ENCODE measurements around the gene KRT33B. TPM values are rescaled to one million over a fixed set of nuclear protein-coding genes. Genes with fewer than 3 reads are reported as not detected.
A peak's percentile ranks its signal among the peaks of the same experiment; 100 is the strongest.

KRT33B gene
- total and polyA plus RNA-seq, 2 of the 13 experiments (the other 11 are each of a cell fraction or from before 2014, with no cell fraction given): not detected

DNA sequence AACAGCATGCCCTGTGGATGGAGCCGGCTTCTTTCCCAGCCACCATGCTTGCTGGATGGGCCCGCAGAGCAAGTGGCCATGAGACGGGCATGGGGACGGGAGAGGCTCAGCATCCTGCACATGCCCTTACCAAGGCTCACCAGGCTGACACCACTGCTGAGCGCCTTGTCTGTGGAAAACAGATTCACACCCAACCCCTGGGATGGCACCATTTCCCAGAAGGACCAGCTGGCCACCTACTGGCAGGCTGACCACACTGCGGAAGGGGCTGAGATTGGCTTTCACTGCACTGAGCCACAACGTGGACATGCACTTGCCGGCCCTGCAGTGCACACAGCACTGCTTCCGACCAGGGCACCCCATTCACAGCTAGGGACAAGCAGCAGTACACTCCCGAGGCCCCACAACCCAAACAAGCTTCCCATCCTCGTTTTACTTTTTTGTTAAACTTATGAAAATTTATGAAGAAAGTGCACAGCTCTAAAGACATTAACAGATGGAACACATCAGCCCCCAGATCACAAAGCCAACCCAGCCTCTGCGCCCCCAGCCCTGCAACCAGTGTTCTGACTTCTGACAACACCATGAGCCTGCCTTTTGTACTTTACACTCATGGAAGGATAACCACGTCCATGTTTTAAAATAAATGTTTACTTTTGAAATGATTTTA is 40.2 kb downstream of the KRT33B start (continued):
- TF ChIP-seq, protein P1, sequence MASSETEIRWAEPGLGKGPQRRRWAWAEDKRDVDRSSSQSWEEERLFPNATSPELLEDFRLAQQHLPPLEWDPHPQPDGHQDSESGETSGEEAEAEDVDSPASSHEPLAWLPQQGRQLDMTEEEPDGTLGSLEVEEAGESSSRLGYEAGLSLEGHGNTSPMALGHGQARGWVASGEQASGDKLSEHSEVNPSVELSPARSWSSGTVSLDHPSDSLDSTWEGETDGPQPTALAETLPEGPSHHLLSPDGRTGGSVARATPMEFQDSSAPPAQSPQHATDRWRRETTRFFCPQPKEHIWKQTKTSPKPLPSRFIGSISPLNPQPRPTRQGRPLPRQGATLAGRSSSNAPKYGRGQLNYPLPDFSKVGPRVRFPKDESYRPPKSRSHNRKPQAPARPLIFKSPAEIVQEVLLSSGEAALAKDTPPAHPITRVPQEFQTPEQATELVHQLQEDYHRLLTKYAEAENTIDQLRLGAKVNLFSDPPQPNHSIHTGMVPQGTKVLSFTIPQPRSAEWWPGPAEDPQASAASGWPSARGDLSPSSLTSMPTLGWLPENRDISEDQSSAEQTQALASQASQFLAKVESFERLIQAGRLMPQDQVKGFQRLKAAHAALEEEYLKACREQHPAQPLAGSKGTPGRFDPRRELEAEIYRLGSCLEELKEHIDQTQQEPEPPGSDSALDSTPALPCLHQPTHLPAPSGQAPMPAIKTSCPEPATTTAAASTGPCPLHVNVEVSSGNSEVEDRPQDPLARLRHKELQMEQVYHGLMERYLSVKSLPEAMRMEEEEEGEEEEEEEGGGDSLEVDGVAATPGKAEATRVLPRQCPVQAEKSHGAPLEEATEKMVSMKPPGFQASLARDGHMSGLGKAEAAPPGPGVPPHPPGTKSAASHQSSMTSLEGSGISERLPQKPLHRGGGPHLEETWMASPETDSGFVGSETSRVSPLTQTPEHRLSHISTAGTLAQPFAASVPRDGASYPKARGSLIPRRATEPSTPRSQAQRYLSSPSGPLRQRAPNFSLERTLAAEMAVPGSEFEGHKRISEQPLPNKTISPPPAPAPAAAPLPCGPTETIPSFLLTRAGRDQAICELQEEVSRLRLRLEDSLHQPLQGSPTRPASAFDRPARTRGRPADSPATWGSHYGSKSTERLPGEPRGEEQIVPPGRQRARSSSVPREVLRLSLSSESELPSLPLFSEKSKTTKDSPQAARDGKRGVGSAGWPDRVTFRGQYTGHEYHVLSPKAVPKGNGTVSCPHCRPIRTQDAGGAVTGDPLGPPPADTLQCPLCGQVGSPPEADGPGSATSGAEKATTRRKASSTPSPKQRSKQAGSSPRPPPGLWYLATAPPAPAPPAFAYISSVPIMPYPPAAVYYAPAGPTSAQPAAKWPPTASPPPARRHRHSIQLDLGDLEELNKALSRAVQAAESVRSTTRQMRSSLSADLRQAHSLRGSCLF (CRISPR knock-in tag; IDR thresholded peaks at IDR 0.05; ENCODE audit: borderline replicate concordance): no peak
- no peak for TF ChIP-seq JUN (CRISPR knock-in tag; IDR thresholded peaks at IDR 0.05)
- no peak for TF ChIP-seq KDM4B (CRISPR knock-in tag; IDR thresholded peaks at IDR 0.05)
- no peak for TF ChIP-seq AKAP8 (CRISPR knock-in tag; IDR thresholded peaks at IDR 0.05)
- TF ChIP-seq, protein P2, sequence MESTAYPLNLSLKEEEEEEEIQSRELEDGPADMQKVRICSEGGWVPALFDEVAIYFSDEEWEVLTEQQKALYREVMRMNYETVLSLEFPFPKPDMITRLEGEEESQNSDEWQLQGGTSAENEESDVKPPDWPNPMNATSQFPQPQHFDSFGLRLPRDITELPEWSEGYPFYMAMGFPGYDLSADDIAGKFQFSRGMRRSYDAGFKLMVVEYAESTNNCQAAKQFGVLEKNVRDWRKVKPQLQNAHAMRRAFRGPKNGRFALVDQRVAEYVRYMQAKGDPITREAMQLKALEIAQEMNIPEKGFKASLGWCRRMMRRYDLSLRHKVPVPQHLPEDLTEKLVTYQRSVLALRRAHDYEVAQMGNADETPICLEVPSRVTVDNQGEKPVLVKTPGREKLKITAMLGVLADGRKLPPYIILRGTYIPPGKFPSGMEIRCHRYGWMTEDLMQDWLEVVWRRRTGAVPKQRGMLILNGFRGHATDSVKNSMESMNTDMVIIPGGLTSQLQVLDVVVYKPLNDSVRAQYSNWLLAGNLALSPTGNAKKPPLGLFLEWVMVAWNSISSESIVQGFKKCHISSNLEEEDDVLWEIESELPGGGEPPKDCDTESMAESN (CRISPR knock-in tag; conservative IDR thresholded peaks at IDR 0.05): no peak
- TF ChIP-seq CBX5 (CRISPR knock-in tag; IDR thresholded peaks at IDR 0.05; ENCODE audit: borderline replicate concordance): no peak; the same call in 1 of the 2 replicates
- no peak for TF ChIP-seq ZBTB20 (CRISPR knock-in tag; IDR thresholded peaks at IDR 0.05; ENCODE audit: borderline replicate concordance, low read depth)
- TF ChIP-seq AGO2 (optimal IDR thresholded peaks at IDR 0.05; ENCODE audit: low read depth, low read length): no peak
- no peak for TF ChIP-seq ZNF776 (CRISPR knock-in tag; IDR thresholded peaks at IDR 0.05)
- TF ChIP-seq MTA3 (CRISPR knock-in tag; IDR thresholded peaks at IDR 0.05): no peak
- TF ChIP-seq ELF1 (CRISPR knock-in tag; IDR thresholded peaks at IDR 0.05): peak; percentile 44; the same call in 1 of the 2 replicates
- TF ChIP-seq NR2F6 (IDR thresholded peaks at IDR 0.05): no peak
- no peak for TF ChIP-seq NR2F6 (CRISPR knock-in tag; IDR thresholded peaks at IDR 0.05)
- no peak for TF ChIP-seq TCF12 (IDR thresholded peaks at IDR 0.05)
- no peak for TF ChIP-seq TCF12 (CRISPR knock-in tag; IDR thresholded peaks at IDR 0.05)
- TF ChIP-seq ZNF451 (CRISPR knock-in tag; IDR thresholded peaks at IDR 0.05): no peak
- TF ChIP-seq SKI (IDR thresholded peaks at IDR 0.05; ENCODE audit: partially characterized antibody): no peak
- TF ChIP-seq, protein P3, sequence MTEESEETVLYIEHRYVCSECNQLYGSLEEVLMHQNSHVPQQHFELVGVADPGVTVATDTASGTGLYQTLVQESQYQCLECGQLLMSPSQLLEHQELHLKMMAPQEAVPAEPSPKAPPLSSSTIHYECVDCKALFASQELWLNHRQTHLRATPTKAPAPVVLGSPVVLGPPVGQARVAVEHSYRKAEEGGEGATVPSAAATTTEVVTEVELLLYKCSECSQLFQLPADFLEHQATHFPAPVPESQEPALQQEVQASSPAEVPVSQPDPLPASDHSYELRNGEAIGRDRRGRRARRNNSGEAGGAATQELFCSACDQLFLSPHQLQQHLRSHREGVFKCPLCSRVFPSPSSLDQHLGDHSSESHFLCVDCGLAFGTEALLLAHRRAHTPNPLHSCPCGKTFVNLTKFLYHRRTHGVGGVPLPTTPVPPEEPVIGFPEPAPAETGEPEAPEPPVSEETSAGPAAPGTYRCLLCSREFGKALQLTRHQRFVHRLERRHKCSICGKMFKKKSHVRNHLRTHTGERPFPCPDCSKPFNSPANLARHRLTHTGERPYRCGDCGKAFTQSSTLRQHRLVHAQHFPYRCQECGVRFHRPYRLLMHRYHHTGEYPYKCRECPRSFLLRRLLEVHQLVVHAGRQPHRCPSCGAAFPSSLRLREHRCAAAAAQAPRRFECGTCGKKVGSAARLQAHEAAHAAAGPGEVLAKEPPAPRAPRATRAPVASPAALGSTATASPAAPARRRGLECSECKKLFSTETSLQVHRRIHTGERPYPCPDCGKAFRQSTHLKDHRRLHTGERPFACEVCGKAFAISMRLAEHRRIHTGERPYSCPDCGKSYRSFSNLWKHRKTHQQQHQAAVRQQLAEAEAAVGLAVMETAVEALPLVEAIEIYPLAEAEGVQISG (CRISPR knock-in tag; IDR thresholded peaks at IDR 0.05): no peak
- no peak for TF ChIP-seq PCBP2 (optimal IDR thresholded peaks at IDR 0.05; ENCODE audit: low read depth, low read length, poor library complexity, severe bottlenecking)
- no peak for TF ChIP-seq CBFB (CRISPR knock-in tag; IDR thresholded peaks at IDR 0.05)
